ENCODE results near the gene CLDN4. TPM values are rescaled to one million over a fixed set of nuclear protein-coding genes. Genes with fewer than 3 reads are reported as not detected.
"Not testable (repeated sequence)": the region's sequence is repeated elsewhere in the genome, so short reads cannot be mapped to it uniquely, and the experiment has no call there.

CLDN4 gene, protein sequence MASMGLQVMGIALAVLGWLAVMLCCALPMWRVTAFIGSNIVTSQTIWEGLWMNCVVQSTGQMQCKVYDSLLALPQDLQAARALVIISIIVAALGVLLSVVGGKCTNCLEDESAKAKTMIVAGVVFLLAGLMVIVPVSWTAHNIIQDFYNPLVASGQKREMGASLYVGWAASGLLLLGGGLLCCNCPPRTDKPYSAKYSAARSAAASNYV
- 100 to 1,000 TPM; 208 to 533 (median 298) TPM for total RNA-seq

DNA sequence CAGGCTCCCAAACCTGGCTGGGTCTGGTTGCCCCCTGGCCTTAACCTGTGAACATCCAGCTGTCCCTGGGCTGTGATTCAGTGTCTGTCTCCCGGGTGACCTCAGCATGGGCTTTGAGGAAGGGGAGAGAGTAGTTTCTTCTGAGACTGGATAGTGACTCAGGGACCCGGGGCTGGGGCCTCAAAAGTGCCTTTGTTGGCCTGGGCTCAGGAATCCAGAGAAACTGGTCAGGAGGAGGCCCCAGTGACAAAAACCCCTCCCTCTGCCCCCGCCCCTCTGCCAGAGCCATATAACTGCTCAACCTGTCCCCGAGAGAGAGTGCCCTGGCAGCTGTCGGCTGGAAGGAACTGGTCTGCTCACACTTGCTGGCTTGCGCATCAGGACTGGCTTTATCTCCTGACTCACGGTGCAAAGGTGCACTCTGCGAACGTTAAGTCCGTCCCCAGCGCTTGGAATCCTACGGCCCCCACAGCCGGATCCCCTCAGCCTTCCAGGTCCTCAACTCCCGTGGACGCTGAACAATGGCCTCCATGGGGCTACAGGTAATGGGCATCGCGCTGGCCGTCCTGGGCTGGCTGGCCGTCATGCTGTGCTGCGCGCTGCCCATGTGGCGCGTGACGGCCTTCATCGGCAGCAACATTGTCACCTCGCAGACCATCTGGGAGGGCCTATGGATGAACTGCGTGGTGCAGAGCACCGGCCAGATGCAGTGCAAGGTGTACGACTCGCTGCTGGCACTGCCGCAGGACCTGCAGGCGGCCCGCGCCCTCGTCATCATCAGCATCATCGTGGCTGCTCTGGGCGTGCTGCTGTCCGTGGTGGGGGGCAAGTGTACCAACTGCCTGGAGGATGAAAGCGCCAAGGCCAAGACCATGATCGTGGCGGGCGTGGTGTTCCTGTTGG is at the start of gene CLDN4:
Gene CLDN4 (plus strand): TSS at position 316 of the 903 bp plus-strand sequence. CDS start 206 bp downstream, at position 522.
- 51 to 55% methylated on average over 37 to 42 of the region's 42 CpGs for WGBS, 2 donors
- H3K4me3 ChIP-seq (ENCODE audit: low read depth, poor library complexity, severe bottlenecking): peak within 1 kb of the TSS; percentile 26
- TF ChIP-seq, protein P1, sequence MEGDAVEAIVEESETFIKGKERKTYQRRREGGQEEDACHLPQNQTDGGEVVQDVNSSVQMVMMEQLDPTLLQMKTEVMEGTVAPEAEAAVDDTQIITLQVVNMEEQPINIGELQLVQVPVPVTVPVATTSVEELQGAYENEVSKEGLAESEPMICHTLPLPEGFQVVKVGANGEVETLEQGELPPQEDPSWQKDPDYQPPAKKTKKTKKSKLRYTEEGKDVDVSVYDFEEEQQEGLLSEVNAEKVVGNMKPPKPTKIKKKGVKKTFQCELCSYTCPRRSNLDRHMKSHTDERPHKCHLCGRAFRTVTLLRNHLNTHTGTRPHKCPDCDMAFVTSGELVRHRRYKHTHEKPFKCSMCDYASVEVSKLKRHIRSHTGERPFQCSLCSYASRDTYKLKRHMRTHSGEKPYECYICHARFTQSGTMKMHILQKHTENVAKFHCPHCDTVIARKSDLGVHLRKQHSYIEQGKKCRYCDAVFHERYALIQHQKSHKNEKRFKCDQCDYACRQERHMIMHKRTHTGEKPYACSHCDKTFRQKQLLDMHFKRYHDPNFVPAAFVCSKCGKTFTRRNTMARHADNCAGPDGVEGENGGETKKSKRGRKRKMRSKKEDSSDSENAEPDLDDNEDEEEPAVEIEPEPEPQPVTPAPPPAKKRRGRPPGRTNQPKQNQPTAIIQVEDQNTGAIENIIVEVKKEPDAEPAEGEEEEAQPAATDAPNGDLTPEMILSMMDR (IDR thresholded peaks at IDR 0.05): no peak
- no peak for TF ChIP-seq POLR2A (IDR thresholded peaks at IDR 0.05)
- intact Hi-C loops (cut with DNase I; ENCODE audit: low total_unique reads): no loop called here
- DNase-seq (ENCODE audit: low spot score in 2 of 2): peak; percentile 71 to 91

DNA sequence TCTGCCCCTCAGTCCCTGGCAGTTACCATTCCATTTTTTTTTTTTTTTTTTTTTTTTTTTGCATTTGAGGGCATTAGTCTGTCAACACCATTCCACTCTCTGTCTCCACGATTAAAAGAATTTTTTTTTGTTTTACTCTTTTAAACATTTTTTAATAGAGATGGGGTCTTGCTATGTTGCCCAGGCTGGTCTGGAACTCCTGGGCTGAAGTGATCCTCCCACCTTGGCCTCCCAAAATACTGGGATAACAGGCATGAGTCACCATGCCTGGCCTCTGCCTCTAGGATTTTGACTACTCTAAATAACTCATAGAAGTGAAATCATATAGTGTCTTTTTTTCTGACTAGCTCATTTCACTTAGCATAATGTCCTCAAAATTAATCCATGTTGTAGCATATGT is 44.2 kb upstream of the CLDN4 start:
- 75 to 83% methylated on average over 1 of the region's 1 CpG for WGBS, 2 donors
- H3K4me3 ChIP-seq (ENCODE audit: low read depth, poor library complexity, severe bottlenecking): no peak overlapping the region
- DNase-seq (ENCODE audit: low spot score in 2 of 2): no peak
- intact Hi-C loops (cut with DNase I; ENCODE audit: low total_unique reads): no loop called here
- TF ChIP-seq, protein P1 (IDR thresholded peaks at IDR 0.05): no peak
- no peak for TF ChIP-seq POLR2A (IDR thresholded peaks at IDR 0.05)

DNA sequence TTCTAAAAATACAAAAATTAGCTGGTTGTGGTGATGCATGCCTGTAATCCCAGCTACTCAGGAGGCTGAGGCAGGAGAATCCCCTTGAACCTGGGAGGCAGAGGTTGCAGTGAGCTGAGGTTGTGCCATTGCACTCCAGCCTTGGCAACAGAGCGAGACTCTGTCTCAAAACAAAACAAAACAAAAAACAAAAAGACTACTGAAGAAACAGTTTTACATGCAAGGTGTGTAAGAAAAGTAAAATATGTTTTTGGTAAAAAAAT is 43.1 kb upstream of the CLDN4 start:
- intact Hi-C loops (cut with DNase I; ENCODE audit: low total_unique reads); H3K4me3 ChIP-seq (ENCODE audit: low read depth, poor library complexity, severe bottlenecking): not testable (repeated sequence)
- WGBS, 2 donors: 93 to 100% methylated on average over 1 of the region's 1 CpG
- DNase-seq (ENCODE audit: low spot score in 2 of 2): peak in 1 of 2 donors; percentile 10

DNA sequence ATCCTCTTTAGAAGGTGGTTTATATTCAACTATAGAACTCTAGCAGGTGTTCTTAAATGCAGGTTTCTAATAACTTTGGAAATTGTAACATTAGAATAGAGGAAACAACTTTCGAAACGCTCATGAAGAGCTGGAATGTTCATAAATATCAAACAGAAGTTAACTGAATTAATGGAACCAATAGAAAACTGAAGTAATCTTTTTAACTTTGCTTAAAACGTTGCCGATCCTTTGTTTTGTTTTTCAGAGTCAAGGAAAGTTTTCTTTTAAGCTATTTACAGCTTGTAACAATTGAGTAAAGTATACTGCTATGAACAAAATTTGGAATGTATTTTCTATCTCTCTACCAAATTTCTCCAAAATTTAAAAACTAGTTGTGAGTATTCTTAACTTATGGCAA is 41.7 kb upstream of the CLDN4 start:
- intact Hi-C loops (cut with DNase I; ENCODE audit: low total_unique reads): no loop called here
- WGBS, 2 donors: 85 to 88% methylated on average over 4 of the region's 4 CpGs
- no peak overlapping the region for H3K4me3 ChIP-seq (ENCODE audit: low read depth, poor library complexity, severe bottlenecking)
- no peak for DNase-seq (ENCODE audit: low spot score in 2 of 2)
- TF ChIP-seq POLR2A (IDR thresholded peaks at IDR 0.05): no peak
- TF ChIP-seq, protein P1 (IDR thresholded peaks at IDR 0.05): no peak

DNA sequence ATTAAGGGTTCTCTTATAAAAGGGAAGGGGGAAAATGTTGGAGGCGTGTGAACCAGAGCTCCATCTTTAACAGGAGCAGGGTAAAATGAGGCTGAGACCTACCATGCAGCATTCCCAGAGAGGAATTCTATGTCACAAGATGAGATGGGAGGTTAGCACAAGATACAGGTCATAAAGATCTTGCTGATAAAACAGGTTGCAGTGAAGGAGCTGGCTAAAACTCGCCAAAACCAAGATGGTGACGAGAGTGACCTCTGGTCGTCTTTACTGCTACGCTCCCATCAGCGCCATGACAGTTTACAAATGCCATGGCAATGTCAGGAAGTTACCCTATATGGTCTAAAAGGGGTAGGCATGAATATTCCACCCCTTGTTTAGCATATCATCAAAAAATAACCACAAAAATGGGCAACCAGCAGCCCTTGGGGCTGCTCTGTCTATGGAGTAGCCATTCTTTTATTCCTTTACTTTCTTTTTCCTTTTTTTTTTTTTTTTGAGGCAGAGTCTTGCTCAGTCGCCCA is 39.6 kb upstream of the CLDN4 start:
- H3K4me3 ChIP-seq (ENCODE audit: low read depth, poor library complexity, severe bottlenecking); intact Hi-C loops (cut with DNase I; ENCODE audit: low total_unique reads): not testable (repeated sequence)
- DNase-seq (ENCODE audit: low spot score in 2 of 2): peak in 1 of 2 donors; percentile 8
- 90 to 91% methylated on average over 7 of the region's 7 CpGs for WGBS, 2 donors

DNA sequence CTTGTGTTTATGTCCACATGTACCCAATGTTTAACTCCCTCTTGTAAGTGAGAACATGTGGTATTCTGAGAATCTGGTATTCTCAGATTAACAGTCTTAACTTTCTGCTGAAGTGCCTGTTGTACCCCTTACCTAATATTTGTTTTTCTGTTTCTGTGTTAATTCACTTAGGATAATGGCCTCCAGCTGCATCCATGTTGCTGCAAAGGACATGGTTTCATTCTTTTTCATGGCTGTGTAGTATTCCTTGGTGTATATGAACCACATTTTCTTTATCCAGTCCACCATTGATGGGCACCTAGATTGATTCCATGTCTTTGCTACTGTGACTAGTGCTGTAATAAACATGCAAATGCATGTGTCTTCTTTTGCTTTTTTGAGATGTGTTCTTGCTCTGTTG is 35.6 kb upstream of the CLDN4 start:
- DNase-seq (ENCODE audit: low spot score in 2 of 2); intact Hi-C loops (cut with DNase I; ENCODE audit: low total_unique reads); H3K4me3 ChIP-seq (ENCODE audit: low read depth, poor library complexity, severe bottlenecking): not testable (repeated sequence)

DNA sequence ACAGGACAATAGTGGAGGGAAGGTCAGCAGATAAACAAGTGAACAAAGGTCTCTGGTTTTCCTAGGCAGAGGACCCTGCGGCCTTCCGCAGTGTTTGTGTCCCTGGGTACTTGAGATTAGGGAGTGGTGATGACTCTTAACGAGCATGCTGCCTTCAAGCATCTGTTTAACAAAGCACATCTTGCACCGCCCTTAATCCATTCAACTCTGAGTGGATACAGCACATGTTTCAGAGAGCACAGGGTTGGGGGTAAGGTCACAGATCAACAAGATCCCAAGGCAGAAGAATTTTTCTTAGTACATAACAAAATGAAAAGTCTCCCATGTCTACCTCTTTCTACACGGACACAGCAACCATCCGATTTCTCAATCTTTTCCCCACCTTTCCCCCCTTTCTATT is 34.1 kb upstream of the CLDN4 start:
- H3K4me3 ChIP-seq (ENCODE audit: low read depth, poor library complexity, severe bottlenecking); DNase-seq (ENCODE audit: low spot score in 2 of 2); intact Hi-C loops (cut with DNase I; ENCODE audit: low total_unique reads): not testable (repeated sequence)
- WGBS, 2 donors: 69 to 80% methylated on average over 3 to 6 of the region's 6 CpGs

DNA sequence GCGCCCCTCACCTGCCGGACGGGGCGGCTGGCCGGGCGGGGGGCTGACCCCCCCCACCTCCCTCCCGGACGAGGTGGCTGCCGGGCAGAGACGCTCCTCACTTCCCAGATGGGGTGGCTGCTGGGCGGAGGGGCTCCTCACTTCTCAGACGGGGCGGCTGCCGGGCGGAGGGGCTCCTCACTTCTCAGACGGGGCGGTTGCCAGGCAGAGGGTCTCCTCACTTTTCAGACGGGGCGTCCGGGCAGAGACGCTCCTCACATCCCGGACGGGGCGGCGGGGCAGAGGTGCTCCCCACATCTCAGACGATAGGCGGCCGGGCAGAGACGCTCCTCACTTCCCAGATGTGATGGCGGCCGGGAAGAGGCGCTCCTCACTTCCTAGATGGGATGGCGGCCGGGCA is 33.6 kb upstream of the CLDN4 start:
- intact Hi-C loops (cut with DNase I; ENCODE audit: low total_unique reads); H3K4me3 ChIP-seq (ENCODE audit: low read depth, poor library complexity, severe bottlenecking): not testable (repeated sequence)
- DNase-seq (ENCODE audit: low spot score in 2 of 2): peak in 1 of 2 donors; percentile 53
- WGBS, 2 donors: 96% methylated on average over 13 of the region's 34 CpGs; no CpG with 5 or more reads in 1 of the 2 donors

Measured in lower leg skin (tissue), 4 donors.